ENCODE data around the gene CRYGN.

CRYGN gene

DNA sequence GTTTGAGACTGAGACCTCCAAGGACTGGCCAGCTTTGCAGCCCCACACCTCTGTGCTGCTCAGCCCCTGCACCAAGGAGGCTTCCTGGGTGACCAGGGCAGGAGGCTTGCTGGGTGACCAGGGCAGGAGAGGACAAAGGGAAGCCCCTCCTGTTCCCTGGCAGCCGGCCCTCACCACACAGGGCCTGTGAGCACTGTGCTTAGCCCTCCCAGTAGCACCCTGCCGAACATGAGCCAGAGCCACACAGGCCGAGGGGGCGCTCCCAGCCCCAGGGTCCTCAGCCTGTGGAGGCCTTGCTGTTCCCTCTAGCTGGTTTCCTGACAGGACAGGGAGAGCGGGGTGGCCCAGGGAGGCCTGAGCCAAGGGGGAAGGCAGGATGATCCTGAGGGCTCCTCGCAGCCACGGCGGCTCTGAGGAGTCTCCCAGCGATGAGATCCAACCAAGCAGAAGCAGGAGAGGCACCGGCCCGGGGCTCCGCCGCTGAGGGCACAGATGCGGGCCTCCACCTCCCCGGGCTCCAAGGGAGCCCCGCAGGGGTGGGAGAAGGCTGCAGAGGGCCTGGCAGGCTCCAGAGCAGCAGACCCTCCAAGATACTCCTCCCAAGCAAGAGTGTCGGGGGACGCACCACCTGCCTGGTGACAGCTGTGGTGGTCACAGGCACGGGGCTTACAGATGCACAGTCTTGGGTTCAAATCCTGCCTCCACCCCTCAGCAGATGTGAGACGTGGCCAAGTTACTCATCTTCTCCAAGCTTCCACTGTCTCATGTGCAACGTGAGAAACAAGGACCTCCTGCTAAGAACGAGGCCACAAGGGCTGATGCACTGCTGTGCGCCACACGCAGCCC is 52.6 kb downstream of the CRYGN start:
- no peak for DNase-seq
- Histone ChIP-seq H4K20me1 (ENCODE audit: insufficient read depth, low read length) (no peaks in the 10 kb centered on the region), H3K9ac (ENCODE audit: low read depth, low read length) (no peak overlapping the region)

DNA sequence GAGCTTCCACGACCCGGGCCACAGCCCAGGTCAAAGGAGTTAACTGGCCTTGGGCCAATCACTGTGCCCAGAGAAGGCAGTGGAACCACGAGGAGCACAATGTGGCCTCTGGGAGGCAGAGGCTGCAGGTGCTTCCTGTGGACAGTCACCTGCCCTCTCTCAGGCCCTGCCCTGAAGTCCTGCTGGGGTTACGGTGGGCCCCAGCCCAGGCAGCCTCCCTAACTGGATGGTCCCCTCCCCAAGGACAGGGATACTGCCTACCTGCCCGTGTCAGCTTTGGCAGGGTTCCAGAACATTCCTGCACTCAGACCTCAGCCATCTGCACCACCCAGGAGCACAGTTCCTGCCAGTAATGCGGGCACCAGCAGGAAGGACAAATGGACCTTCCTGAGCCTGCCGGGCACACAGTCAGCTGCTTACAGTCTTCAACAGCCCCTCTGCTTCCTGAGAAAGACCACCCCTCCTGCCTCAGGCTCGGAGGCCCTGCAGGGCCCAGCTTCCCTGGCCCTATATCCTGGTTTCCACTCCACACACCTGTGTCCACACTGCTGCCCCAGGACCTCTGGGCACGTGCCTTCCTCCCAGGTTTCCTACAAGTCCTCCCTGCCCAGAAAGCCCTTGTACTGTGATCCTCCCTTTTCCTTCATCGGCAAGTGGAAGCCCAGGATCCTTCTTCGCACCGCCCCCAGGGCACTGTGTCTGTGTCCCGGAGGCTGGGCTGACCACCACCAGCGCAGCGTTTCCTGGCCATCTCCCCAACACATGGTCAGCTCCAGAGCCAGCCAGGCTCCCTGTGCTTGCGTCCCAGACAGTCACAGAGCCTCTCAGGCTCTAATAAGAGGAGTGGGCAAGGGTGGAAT is 53.4 kb downstream of the CRYGN start:
- Histone ChIP-seq H4K20me1 (ENCODE audit: insufficient read depth, low read length) (no peaks in the 10 kb centered on the region), H3K79me2 (ENCODE audit: insufficient read depth, low read length) (no peaks in the 10 kb centered on the region), H3K27me3 (ENCODE audit: insufficient read depth, low read length, poor library complexity) (no peaks in the 10 kb centered on the region), H3K36me3 (ENCODE audit: insufficient read depth, low read length) (peaks cover 8% of the 10 kb centered on the region; the same call in 1 of the 2 replicates), H2AFZ (ENCODE audit: low read depth, low read length) (no peak overlapping the region), H3K4me2 (ENCODE audit: insufficient read depth, low read length) (no peak overlapping the region), H3K4me1 (ENCODE audit: insufficient read depth, low read length) (no peaks in the 10 kb centered on the region), H3K4me3 (ENCODE audit: low read depth in 1 of 2, low read length in 2 of 2) (no peak overlapping the region), H3K9me3 (ENCODE audit: insufficient read depth, low read length, severe bottlenecking) (no peaks in the 10 kb centered on the region), H3K27ac (ENCODE audit: low read length) (peak overlapping the region; percentile 14; the same call in 1 of the 2 replicates), H3K9ac (ENCODE audit: low read depth, low read length) (no peak overlapping the region)
- TF ChIP-seq, protein P1, sequence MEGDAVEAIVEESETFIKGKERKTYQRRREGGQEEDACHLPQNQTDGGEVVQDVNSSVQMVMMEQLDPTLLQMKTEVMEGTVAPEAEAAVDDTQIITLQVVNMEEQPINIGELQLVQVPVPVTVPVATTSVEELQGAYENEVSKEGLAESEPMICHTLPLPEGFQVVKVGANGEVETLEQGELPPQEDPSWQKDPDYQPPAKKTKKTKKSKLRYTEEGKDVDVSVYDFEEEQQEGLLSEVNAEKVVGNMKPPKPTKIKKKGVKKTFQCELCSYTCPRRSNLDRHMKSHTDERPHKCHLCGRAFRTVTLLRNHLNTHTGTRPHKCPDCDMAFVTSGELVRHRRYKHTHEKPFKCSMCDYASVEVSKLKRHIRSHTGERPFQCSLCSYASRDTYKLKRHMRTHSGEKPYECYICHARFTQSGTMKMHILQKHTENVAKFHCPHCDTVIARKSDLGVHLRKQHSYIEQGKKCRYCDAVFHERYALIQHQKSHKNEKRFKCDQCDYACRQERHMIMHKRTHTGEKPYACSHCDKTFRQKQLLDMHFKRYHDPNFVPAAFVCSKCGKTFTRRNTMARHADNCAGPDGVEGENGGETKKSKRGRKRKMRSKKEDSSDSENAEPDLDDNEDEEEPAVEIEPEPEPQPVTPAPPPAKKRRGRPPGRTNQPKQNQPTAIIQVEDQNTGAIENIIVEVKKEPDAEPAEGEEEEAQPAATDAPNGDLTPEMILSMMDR (IDR thresholded peaks at IDR 0.05; ENCODE audit: borderline replicate concordance, extremely low read depth, low read length, poor library complexity, severe bottlenecking), result no peak
- TF ChIP-seq EZH2 (IDR thresholded peaks at IDR 0.05; ENCODE audit: borderline replicate concordance, low read depth, low read length, severe bottlenecking), result no peak
- ATAC-seq (ENCODE audit: insufficient read depth, low read depth) (no peak), DNase-seq (no peak)

More for the DNA sequence above, 52.6 kb downstream of the CRYGN start:
- H3K4me3 ChIP-seq (ENCODE audit: low read depth in 1 of 2, low read length in 2 of 2), result no peak overlapping the region
- peak; percentile 11; the same call in 1 of the 3 replicates for ATAC-seq (ENCODE audit: insufficient read depth, low read depth)
- H3K79me2 ChIP-seq (ENCODE audit: insufficient read depth, low read length), result no peaks in the 10 kb centered on the region
- peaks cover 9% of the 10 kb centered on the region; the same call in 1 of the 2 replicates for H3K36me3 ChIP-seq (ENCODE audit: insufficient read depth, low read length)
- H3K9me3 ChIP-seq (ENCODE audit: insufficient read depth, low read length, severe bottlenecking), result no peaks in the 10 kb centered on the region
- no peaks in the 10 kb centered on the region for H3K4me1 ChIP-seq (ENCODE audit: insufficient read depth, low read length)
- H3K27ac ChIP-seq (ENCODE audit: low read length), result no peak overlapping the region
- no peaks in the 10 kb centered on the region for H3K27me3 ChIP-seq (ENCODE audit: insufficient read depth, low read length, poor library complexity)
- no peak overlapping the region for H3K4me2 ChIP-seq (ENCODE audit: insufficient read depth, low read length)
- H2AFZ ChIP-seq (ENCODE audit: low read depth, low read length), result no peak overlapping the region
- TF ChIP-seq, protein P1 (IDR thresholded peaks at IDR 0.05; ENCODE audit: borderline replicate concordance, extremely low read depth, low read length, poor library complexity, severe bottlenecking), result no peak
- TF ChIP-seq EZH2 (IDR thresholded peaks at IDR 0.05; ENCODE audit: borderline replicate concordance, low read depth, low read length, severe bottlenecking), result no peak

DNA sequence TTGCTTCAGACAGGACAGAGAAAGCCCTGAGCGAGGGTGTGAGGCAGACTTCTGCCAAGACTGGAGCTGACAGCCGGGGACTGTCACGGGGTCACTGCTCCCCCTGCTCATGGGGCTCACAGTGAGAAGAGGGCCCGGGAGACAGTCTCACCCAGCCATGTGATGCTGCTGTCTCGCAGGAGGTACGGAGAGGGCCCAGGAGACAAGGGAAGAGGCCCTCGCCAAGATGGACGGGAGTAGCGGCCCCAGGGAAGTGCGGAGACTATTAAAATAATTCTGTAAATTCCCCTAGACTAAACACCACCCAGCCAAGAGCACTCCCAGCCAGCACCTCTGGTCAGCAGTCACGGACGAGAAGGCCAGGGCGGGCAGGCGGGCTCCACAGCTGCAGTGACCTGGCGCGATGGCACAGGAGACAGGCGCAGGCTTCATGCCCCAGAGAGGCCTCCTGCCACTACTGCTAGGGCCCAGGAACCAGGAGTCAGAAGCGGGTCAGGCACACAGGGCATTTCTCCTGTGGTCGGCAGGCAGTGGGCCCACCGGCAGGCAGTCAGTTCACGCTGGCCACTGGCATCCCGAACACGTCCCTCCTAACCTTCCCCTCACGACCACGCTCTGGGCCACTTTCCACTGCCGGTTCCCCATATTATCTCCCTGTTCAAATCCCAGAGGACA is 54.2 kb downstream of the CRYGN start:
- Histone ChIP-seq H2AFZ (ENCODE audit: low read depth, low read length) (no peak overlapping the region), H3K79me2 (ENCODE audit: insufficient read depth, low read length) (no peaks in the 10 kb centered on the region), H3K4me1 (ENCODE audit: insufficient read depth, low read length) (no peaks in the 10 kb centered on the region), H3K27ac (ENCODE audit: low read length) (no peak overlapping the region), H4K20me1 (ENCODE audit: insufficient read depth, low read length) (no peaks in the 10 kb centered on the region), H3K4me2 (ENCODE audit: insufficient read depth, low read length) (no peak overlapping the region), H3K9ac (ENCODE audit: low read depth, low read length) (no peak overlapping the region), H3K27me3 (ENCODE audit: insufficient read depth, low read length, poor library complexity) (no peaks in the 10 kb centered on the region), H3K36me3 (ENCODE audit: insufficient read depth, low read length) (0 out of 2 replicates have a peak, but pooled peaks cover 3% of the 10 kb centered on the region), H3K4me3 (ENCODE audit: low read depth in 1 of 2, low read length in 2 of 2) (no peak overlapping the region), H3K9me3 (ENCODE audit: insufficient read depth, low read length, severe bottlenecking) (no peaks in the 10 kb centered on the region)
- DNase-seq (no peak), ATAC-seq (ENCODE audit: insufficient read depth, low read depth) (no peak)
- TF ChIP-seq, protein P1 (IDR thresholded peaks at IDR 0.05; ENCODE audit: borderline replicate concordance, extremely low read depth, low read length, poor library complexity, severe bottlenecking), result no peak
- TF ChIP-seq EZH2 (IDR thresholded peaks at IDR 0.05; ENCODE audit: borderline replicate concordance, low read depth, low read length, severe bottlenecking), result no peak

Data from DND-41 (cell line).